AG04450 (cell line): ENCODE results near the gene DDX3X. TPM values are rescaled to one million over a fixed set of nuclear protein-coding genes. Genes with fewer than 3 reads are reported as not detected.
"Not testable (repeated sequence)": the region's sequence is repeated elsewhere in the genome, so short reads cannot be mapped to it uniquely, and the experiment has no call there.

Source experiments
- CTCF ChIA-PET: fragments of 300-600, 350-600 bp; formaldehyde crosslinking; extraction: SDS; loops from one replicate; lab custom pipeline; 2022; ENCODE audit warnings: antibody characterized with exemption, inconsistent platforms; lab: Charles Lee
- POLR2A ChIA-PET: fragments of 350-600 bp; formaldehyde crosslinking; extraction: SDS; loops from one replicate; lab custom pipeline; 2021; ENCODE audit warnings: antibody characterized with exemption, inconsistent platforms; lab: Yijun Ruan, JAX
- DNase-seq: peaks from one replicate; pipeline ENCODE4 v3.0.0-alpha.2; 2011; ENCODE audit warnings: low read depth, low spot score
- H3K27ac ChIP-seq: one replicate; pipeline ENCODE4 v1.5.1; 2012; ENCODE audit warnings: low read depth, low read length, control low read depth
- H3K27me3 ChIP-seq: one replicate; pipeline ENCODE4 v1.6.0; 2012; ENCODE audit warnings: low read length; ENCODE audit not compliant: control insufficient read depth, insufficient read depth
- H3K4me3 ChIP-seq: 2 replicates; pipeline ENCODE4 v1.5.1; 2011; ENCODE audit warnings: mild to moderate bottlenecking, low read depth, low read length, control low read depth
- H3K9me3 ChIP-seq: 2 replicates; pipeline ENCODE4 v1.5.1; 2012; ENCODE audit warnings: low read length; ENCODE audit not compliant: control insufficient read depth, insufficient read depth
- CTCF ChIP-seq: IDR thresholded peaks from 2 replicates; pipeline ENCODE4 v1.5.1; 2011; ENCODE audit warnings: low read depth, low read length, control low read depth, inconsistent platforms
- polyA plus RNA-seq: library from polyadenylated mRNA; depleted of rRNA; stranded (reverse); fragments of >200 nt; gene quantifications from 2 replicates; pipeline ENCODE4 v1.2.3, GENCODE V29; 2011

The DDX3X gene
- polyA plus RNA-seq, 1 experiment, result 110 TPM

- POLR2A ChIA-PET, result no interaction called here
Observed at GRCh38 chrX:41391606-41392005, 57.6 kb downstream of the DDX3X start.

GRCh38 chrX:41394293-41394692 is 60.3 kb downstream of the DDX3X start:
- Histone ChIP-seq H3K27me3 (no peaks in the 10 kb centered on the region), H3K4me3 (no peak overlapping the region), H3K27ac (no peak overlapping the region), H3K9me3 (no peaks in the 10 kb centered on the region)
- no peak for DNase-seq
- POLR2A ChIA-PET, result no interaction called here
- no peak for TF ChIP-seq CTCF
- CTCF ChIA-PET, result no interaction called here

More at GRCh38 chrX:41391606-41392005, 57.6 kb downstream of the DDX3X start:
- Histone ChIP-seq H3K9me3 (no peaks in the 10 kb centered on the region), H3K27ac (no peak overlapping the region), H3K27me3 (no peaks in the 10 kb centered on the region), H3K4me3 (no peak overlapping the region)
- no peak for TF ChIP-seq CTCF
- no peak for DNase-seq
- CTCF ChIA-PET, result no interaction called here

- no peak overlapping the region for H3K4me3 ChIP-seq
- ChIA-PET CTCF (no interaction called here), POLR2A (no interaction called here)
- DNase-seq, result no peak
- H3K9me3 ChIP-seq, result no peaks in the 10 kb centered on the region
- TF ChIP-seq CTCF, result no peak
- no peaks in the 10 kb centered on the region for H3K27me3 ChIP-seq
- no peak overlapping the region for H3K27ac ChIP-seq
Observed at GRCh38 chrX:41397219-41397618, 63.3 kb downstream of the DDX3X start.

- H3K9me3 ChIP-seq, result no peaks in the 10 kb centered on the region
- no peak for TF ChIP-seq CTCF
- no peak for DNase-seq
- no peaks in the 10 kb centered on the region for H3K27me3 ChIP-seq
- H3K4me3 ChIP-seq, result no peak overlapping the region
- ChIA-PET CTCF (no interaction called here), POLR2A (no interaction called here)
- no peak overlapping the region for H3K27ac ChIP-seq
Observed at GRCh38 chrX:41397768-41398167, 63.8 kb downstream of the DDX3X start.

GRCh38 chrX:41402556-41402955 is 68.6 kb downstream of the DDX3X start:
- H3K4me3 ChIP-seq, H3K27me3 ChIP-seq, H3K27ac ChIP-seq, H3K9me3 ChIP-seq, CTCF ChIA-PET, POLR2A ChIA-PET, DNase-seq: not testable (repeated sequence)

- ChIA-PET CTCF (no interaction called here), POLR2A (no interaction called here)
- DNase-seq, result no peak
- Histone ChIP-seq H3K27ac (no peak overlapping the region), H3K9me3 (no peaks in the 10 kb centered on the region), H3K4me3 (no peak overlapping the region), H3K27me3 (no peaks in the 10 kb centered on the region)
- TF ChIP-seq CTCF, result no peak
Observed at GRCh38 chrX:41405551-41405950, 71.6 kb downstream of the DDX3X start.
